Measurements from ENCODE around the gene COL9A3.

Gene COL9A3

GRCh38 chr20:62816884-62817873, at the start of gene COL9A3:
TSS of gene COL9A3 (plus strand) at chr20:62817050. CDS start at chr20:62817065, 15 bp downstream.
- DNase-seq: no peak

DNA sequence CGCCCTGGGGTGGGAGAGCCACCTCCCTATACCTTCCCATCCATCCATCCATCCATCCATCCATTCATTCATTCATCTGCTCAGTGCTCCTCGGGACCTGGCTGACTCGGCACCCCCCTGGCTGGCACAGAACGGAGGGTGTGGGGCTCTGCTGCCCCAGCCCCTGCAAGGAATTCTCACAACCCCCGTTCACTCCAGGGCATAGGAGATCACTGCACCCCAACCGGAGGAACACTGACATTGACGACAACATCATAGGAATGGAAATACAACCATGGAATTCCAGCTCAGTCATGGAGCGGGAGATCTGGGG, 48.7 kb upstream of the COL9A3 start:
- DNase-seq: no peak

GRCh38 chr20:62768551-62769287, 48.1 kb upstream of the COL9A3 start:
- peak; percentile 86 for DNase-seq

GRCh38 chr20:62769346-62770071, 47.3 kb upstream of the COL9A3 start:
- no peak for DNase-seq

- no peak for DNase-seq
Observed at GRCh38 chr20:62770111-62770910, 46.5 kb upstream of the COL9A3 start.

GRCh38 chr20:62770916-62771315, 45.9 kb upstream of the COL9A3 start:
- DNase-seq: no peak

DNA sequence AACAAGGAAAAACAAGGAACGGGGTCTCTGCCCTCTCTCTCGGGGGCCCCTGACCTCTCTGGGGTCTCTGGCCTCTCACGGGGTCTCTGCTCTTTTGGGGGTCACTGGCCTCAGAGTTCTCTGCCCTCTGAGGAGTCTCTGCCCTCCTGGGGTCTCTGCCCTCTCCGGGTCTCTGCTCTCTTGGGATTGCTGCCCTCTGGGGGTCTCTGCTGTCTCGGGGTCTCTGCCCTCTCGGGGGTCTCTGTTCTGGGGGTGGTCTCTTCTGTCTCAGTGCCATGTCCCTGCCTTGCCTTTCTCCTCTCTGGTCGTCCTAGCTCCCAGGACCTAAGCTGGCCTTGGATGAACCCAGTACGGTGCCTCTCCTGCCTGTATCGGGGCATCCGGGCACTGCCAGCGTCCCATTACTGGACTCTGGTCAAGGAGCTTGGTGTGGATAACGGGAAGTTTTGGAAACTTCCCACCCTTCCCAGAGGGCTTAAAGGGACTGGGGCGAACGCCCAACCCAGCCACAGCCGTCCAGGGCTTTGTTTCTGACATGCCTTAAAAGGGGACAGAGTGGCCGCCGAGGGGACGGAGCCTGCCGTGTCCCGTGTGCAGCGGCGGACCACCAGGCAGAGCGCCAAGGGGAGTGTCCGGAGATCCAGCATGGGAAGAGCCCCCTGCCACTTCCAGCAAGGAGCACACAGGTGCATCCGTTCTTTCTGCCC, 45.3 kb upstream of the COL9A3 start:
- DNase-seq: no peak

GRCh38 chr20:62772103-62772611, 44.7 kb upstream of the COL9A3 start:
- no peak for DNase-seq

GRCh38 chr20:62772619-62772989, 44.2 kb upstream of the COL9A3 start:
- no peak for DNase-seq

DNA sequence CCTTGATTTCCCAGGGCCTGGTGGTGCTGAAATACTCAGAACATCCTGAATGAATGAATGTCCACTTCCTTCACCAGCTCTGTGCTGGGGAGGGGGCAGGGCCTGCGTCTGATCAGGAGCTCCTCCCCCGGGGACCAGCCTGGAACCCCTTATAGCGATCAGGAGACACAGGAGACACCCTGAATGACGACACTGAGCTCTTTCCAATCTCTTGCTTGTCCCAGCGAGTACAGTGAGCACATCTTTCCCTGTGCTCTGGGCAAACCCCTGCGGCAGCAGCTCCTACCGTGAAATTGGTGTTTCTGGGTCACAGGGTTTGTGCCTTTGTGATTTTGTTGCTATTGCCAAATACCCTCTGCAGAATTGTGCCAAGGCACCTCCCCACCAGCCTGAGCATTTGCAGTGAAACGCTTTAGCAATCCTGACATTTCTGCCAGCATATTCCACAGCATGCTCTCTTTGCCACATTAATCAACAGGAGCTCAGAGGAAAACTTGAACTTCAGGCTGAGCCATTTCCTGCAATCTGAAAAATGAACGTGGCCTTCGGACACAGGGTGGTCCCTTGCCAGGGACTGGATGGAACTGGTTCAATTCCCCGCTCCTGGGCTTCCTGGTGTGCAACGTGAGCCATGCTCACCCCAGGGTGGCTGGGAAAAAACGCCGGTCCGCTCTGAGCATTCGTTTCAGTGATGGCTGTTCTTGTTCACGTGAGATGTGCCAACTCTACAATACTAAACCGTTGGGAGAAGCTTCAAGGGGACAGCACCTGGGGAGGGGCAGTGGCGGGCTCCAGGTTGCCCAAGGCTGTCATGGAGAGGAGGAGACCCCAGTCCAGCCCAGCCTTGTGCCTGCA, 43.6 kb upstream of the COL9A3 start:
- no peak for DNase-seq

DNA sequence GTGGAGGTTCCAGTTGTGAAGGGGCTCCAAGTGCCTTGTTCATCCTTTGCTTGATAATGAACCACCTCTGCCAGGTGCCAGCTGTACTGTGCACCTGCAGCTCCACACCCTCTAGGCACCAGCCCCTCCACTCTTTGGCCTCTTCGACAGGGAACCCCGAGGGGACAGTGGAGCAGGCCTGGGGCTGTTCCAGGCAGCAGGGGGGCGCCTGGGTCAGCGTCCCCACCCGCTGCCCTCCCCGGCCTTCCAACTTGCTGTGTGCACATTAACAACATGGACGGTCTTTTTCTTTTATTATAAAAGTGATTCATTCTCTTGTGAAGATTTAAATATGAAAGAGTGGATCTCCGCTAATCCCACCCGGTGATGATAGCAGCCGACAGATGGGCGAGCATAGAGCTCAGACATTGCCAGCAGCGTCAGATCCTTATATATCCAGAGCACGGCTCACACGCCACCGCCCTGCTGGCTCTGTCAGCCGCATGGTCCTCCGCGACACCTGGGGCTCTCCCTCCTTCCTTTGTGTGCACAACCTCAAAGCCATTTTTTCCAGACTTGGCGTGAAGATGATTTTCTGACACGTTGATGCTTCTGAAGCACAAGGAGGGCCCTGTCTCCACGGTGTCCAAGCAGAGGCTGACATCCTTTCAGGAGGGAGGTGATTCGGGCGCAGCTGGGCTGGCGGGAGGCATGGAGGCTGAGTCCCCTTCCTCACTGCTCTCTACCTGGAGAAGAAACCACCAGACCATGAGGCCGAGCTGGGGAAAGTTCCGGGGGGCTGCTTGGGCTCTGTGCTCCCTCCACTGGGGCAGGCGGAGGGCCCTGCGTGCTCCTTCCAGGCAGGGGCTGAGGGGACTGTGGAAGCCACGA, 42.8 kb upstream of the COL9A3 start:
- DNase-seq: no peak

- DNase-seq: no peak
Observed at GRCh38 chr20:62774762-62775161, 42.1 kb upstream of the COL9A3 start.

DNA sequence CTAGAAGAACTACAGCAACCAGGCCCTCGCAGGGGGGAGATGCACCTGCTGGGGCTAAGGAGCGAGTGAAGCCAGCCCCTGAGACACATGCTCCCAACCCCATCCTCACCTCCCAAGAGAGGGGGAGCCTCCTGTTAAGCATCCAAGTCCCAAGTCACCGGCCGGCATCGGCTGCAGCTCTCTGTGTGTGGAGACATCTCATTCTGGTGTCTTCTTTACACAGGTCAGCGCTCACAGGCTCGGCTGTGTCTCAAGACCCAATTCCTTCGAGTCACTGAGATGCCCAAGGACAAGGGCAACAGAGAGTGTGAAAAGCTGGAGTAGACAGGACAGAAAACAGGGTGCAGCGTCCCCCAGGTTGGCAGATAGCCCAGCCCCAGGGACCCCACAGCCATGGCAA, 41.6 kb upstream of the COL9A3 start:
- DNase-seq: no peak

DNA sequence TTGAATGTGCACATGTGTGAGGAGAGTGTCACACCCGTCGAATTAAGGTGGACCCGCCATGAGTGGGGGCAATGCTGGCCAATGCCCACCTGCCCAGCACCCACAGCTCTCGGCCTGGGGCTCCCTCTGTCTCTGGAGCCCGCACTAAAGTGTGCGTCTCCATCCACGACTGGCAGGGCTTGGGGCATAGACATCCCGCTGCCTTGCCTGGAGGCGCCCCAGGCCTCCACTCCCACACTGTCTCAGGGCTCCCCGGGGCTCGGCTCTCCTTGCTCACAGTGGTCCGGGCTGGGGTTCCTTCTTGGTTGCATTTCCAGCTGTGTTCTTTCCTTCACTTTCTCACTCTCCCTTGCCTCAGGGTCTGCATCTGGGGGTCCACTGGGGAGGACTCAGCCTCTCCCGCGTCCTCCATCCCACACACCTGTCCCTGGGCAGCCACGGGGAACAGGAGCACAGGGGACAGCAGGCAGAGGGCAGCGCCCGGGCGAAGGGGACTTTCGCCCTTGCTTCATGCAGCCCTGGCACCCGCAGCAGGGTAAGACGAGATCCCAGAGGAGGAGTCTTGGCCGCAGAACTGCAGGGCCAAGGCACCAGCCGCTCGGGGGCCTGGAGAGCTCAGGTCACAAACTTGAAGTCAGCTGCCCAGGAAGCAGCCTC, 40.7 kb upstream of the COL9A3 start:
- DNase-seq: no peak

DNA sequence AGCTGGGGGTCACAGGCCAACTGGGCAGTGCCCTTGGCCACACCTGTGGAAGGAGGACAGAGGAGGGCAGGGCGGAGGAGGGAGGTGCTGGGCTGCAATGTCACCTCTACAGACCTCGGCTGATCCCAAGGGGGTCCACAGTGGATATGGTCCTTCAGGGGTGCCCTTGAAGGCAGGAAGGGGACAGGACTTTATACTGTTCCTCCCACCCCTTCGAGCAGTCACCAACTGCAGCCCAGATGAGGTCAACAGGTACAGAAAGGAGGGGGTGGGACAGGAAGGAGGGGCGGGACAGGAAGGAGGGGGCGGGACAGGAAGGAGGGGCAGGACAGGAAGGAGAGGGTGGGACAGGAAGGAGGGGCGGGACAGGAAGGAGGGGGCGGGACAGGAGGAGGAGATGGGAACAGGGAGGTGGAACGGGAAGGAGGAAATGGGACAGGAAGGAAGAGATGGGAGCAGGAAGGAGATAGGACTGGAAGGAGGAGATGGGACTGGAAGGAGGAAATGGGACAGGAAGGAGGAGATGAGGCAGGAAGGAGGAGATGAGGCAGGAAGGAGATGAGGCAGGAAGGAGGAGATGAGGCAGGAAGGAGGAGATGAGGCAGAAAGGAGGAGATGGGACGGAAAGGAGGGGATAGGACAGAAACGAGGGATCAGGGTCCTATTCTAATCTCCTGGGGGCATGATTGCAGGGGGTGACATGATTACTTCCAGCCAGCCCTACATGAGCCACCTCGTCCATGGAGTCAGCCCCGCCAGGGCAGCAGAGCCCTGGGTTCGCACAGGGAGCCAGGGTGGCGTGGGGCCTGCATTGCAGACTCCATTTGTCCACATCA, 39.9 kb upstream of the COL9A3 start:
- DNase-seq: peak; percentile 28

- no peak for DNase-seq
Observed at GRCh38 chr20:62777528-62777830, 39.4 kb upstream of the COL9A3 start.

GRCh38 chr20:62778058-62778457, 38.8 kb upstream of the COL9A3 start:
- DNase-seq: no peak
